Keratinocyte (primary cell): ENCODE measurements around the gene PELI1.

ENCODE experiments used
- EZH2 ChIP-seq: IDR thresholded peaks from one replicate; pipeline ENCODE4 v1.6.1; 2012; ENCODE audit warnings: inconsistent platforms, mild to moderate bottlenecking, low read length, moderate library complexity
- TF ChIP-seq, protein P1 (sequence below), 3 experiments: IDR thresholded peaks in 1 of 3; conservative IDR thresholded peaks in 1 of 3; optimal IDR thresholded peaks in 1 of 3; 2 replicates in 2 of 3; 3 replicates in 1 of 3; pipeline versions ENCODE3 to v1.5.1; 2011; ENCODE audit warnings: low read length in 3 of 3, mild to moderate bottlenecking in 3 of 3, moderate library complexity in 2 of 3, control low read depth in 1 of 3, inconsistent platforms in 1 of 3; ENCODE audit not compliant: insufficient read depth in 2 of 3; ENCODE audit errors: extremely low read depth in 1 of 3

DNA sequence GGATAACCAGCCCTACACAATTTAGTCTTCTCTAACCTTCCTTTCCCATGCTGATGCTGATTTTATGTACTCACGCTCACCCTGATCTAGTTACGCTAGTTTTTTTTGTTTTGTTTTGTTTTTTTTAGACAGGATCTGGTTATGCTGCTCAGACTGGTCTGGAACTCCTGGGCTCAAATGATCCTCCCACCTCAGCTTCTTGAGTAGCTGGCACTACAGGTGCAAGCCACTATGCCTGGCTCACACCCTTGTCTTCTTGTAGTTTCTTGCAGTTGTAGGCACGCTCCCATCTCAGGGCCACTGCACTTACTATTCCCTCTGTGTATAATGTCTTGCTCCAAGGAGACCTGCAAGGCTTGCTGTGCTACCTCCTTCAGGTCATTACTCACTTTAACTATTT, 6.2 kb downstream of the PELI1 start:
- TF ChIP-seq, protein P1, sequence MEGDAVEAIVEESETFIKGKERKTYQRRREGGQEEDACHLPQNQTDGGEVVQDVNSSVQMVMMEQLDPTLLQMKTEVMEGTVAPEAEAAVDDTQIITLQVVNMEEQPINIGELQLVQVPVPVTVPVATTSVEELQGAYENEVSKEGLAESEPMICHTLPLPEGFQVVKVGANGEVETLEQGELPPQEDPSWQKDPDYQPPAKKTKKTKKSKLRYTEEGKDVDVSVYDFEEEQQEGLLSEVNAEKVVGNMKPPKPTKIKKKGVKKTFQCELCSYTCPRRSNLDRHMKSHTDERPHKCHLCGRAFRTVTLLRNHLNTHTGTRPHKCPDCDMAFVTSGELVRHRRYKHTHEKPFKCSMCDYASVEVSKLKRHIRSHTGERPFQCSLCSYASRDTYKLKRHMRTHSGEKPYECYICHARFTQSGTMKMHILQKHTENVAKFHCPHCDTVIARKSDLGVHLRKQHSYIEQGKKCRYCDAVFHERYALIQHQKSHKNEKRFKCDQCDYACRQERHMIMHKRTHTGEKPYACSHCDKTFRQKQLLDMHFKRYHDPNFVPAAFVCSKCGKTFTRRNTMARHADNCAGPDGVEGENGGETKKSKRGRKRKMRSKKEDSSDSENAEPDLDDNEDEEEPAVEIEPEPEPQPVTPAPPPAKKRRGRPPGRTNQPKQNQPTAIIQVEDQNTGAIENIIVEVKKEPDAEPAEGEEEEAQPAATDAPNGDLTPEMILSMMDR (optimal IDR thresholded peaks at IDR 0.05 in 1 of 3, IDR thresholded peaks at IDR 0.05 in 1 of 3, conservative IDR thresholded peaks at IDR 0.05 in 1 of 3; ENCODE audit: extremely low read depth in 1 of 3, insufficient read depth in 2 of 3, low read length in 3 of 3) = no peak
- no peak for TF ChIP-seq EZH2
